Subcutaneous adipose tissue (tissue), 4 donors: ENCODE results near the gene G3BP2. TPM values are rescaled to one million over a fixed set of nuclear protein-coding genes. Genes with fewer than 3 reads are reported as not detected.

ENCODE experiments used
- CTCF ChIP-seq: fragments of 450-650 bp; IDR thresholded peaks from one replicate; pipeline ENCODE4 v1.5.1; 2016; ENCODE audit warnings: low read depth, mild to moderate bottlenecking, control low read depth, antibody characterized with exemption, moderate library complexity
- total RNA-seq, 4 donors: library from RNA; depleted of rRNA; stranded (reverse); fragments of >200 nt; gene quantifications; one replicate each; pipeline ENCODE4 v1.1.0, GENCODE V29; 2016

The G3BP2 gene
- total RNA-seq, 4 donors from 2014 or later = 52.9 to 88.4 (median 68.8) TPM

GRCh38 chr4:75696581-75696980 lies 23.4 kb upstream of the G3BP2 start:
- TF ChIP-seq CTCF = no peak

GRCh38 chr4:75696071-75696470 lies 22.9 kb upstream of the G3BP2 start:
- no peak for TF ChIP-seq CTCF

GRCh38 chr4:75686346-75686745 lies 13.1 kb upstream of the G3BP2 start:
- no peak for TF ChIP-seq CTCF

- TF ChIP-seq CTCF = no peak
Measured at GRCh38 chr4:75685546-75686189, 12.5 kb upstream of the G3BP2 start.

GRCh38 chr4:75683482-75684155 lies 10.4 kb upstream of the G3BP2 start:
- TF ChIP-seq CTCF = no peak

GRCh38 chr4:75679876-75680575 lies 6.8 kb upstream of the G3BP2 start:
- no peak for TF ChIP-seq CTCF

- TF ChIP-seq CTCF = no peak
Measured at GRCh38 chr4:75678965-75679364, 5.8 kb upstream of the G3BP2 start.
